MV-4-11 (cell line): ENCODE measurements around the gene RAX.

Experiments
- DNase-seq: peaks from one replicate; lab custom pipeline; 2025; lab: John Stamatoyannopoulos, UW

Gene RAX

DNA sequence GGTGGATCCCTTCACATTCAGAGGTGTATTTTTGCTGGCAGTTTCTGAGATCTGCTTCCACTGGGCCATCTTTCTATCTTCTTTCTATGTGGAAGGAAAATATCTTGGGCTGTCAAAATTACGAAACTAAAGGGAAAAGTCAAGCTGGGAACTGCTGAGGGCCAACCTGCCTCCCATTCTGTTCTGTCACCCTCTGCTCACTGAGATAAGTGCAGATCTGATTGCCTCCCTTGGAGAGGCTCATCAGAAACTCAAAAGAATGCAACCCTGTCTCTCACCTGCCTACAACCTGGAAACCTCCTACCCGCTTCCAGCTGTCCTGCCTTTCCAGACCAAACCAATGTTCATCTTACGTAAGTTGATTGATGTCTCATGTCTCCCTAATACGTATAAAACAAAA, 26.5 kb downstream of the RAX start:
- no peak for DNase-seq

DNA sequence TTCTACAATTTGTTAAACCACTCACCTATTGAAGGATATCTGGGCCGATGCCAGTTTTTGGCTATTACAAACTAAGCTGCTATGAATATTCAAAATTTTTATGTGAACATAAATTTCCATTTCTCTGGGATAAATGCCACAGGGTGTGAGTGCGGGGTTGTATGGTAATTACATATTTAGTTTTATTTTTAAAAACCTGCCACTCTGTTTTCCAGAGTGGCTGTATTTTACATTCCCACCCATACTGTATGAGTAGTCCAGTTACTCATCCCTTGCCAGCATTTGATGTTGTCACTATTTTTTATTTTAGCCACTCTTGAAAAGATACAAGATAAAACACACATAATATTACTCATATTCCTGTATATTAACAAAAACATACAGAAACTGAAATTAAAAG, 30.3 kb downstream of the RAX start:
- no peak for DNase-seq

DNA sequence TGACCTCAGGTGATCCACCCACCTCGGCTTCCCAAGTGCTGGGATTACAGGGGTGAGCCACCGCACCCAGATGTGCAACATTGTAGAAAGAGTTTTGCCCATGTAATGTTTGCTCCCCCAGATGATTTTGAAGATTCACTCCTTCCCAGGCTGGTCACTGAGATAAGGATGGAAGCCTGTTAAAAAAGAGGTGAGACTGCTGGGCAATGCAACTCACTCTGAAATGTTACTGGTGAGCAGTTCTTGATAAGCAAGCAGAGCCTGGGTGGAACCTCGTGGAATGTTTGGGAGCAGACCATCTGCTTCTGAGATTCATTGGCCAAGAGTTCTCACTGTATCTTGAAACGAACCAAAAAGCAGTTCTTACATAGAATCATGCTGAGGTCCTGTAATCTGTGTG, 33.6 kb downstream of the RAX start:
- DNase-seq, result no peak

DNA sequence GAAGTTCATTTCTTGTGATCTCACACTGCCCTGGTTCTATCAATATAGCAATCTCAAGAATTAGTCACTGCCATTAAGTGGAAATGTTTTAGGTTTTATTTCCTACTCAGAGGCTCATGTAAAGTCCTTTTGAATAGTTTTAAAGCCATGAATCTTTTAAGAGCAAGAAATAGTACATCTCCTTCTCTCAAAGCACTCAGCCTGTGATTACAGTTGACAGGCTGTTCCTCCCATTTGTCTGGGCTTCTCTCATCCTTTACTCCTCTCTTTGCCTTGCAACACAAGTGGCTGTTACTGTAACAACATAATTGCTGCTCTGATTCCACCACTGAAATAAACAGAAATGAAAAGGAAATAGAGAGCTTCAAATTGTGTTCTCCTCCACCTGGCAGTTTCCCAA, 34.9 kb downstream of the RAX start:
- DNase-seq, result no peak

DNA sequence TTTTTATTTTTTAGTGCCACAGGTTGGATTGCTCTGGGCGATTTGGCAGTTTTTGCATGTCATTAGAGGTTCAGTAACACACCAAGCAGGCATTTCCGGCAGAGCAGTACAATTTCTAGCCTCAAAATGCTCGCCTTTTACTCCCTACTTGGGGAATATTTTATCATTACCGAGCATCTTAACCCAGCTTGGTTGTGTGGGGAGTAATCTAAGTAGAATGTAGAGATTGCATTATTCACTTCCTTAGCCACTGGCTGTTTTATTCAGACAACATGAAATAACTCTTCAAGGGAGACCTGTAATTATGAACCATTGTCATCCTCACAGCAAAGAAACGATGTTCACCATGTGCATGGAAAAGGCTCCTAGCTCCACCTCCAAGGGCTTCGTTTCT, 40.2 kb downstream of the RAX start:
- DNase-seq, result no peak

DNA sequence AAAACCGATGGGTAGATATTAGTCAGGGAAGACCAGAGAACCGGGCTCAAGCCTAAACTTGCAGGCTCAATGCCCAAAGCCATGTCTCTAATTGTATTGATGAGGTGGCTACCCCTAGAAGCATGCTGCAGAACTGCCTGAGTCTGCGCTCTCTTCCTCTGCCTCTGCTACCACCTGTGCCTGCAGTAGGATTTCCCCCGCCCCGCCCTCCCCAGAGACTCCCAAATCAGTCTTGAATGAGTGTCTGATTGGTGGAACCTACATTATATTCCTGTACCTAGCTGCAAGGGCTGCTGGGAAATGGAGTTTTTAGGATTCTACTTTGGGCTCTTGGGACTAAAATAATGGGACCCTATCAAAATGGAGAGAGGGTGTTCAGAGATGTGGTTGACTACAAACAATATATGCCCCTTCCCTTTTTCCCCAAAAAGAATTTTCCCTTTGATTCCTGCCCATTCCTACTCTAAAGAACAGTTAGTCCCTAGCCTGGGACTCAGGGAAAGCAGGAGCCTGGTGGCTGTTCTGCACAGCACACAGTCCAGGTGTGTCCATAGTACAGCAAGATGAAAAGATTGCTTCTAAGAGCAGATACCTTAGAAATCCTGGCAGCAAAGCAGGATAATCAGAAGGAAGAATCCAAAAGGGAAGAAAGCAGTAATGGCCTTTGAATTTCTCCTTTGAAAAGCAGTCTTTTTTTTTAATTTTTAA, 40.8 kb downstream of the RAX start:
- no peak for DNase-seq

DNA sequence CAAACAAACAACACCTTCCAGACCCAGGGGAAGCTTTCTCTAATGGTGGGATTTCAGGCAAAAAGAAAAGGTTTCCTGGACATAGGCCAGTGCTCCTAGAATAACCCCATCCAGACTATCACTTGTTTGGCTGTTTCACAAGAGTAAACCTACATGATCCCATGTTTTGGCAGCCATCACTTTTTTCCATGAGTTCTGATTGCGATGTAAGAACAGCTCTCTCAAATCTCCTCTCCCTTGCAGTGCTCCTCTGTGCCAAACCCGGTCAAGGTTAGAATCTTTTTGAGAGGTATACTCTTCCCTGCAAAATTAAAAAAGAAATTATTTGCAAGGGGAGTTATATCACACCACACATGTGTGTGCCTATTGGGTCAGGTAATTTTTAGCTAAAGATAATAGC, 41.4 kb downstream of the RAX start:
- no peak for DNase-seq

DNA sequence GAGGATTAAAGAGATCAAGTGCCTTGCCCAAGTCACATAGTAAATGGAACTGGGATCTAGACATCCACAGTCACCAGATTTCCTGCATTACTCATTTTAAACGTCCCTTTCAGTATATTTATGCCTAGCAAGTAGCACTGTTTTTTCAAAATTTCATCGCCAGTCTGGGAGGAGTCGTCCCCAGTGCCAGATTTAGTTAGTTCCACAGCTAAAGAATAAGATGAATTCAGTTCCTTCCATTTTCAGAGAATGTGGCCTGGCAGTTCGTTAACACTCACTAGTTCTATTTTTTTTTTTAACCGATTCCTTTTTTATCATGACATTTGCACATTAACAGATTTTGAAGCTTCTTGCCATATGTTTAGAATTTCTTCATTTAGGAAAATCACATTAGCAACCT, 42.1 kb downstream of the RAX start:
- no peak for DNase-seq

DNA sequence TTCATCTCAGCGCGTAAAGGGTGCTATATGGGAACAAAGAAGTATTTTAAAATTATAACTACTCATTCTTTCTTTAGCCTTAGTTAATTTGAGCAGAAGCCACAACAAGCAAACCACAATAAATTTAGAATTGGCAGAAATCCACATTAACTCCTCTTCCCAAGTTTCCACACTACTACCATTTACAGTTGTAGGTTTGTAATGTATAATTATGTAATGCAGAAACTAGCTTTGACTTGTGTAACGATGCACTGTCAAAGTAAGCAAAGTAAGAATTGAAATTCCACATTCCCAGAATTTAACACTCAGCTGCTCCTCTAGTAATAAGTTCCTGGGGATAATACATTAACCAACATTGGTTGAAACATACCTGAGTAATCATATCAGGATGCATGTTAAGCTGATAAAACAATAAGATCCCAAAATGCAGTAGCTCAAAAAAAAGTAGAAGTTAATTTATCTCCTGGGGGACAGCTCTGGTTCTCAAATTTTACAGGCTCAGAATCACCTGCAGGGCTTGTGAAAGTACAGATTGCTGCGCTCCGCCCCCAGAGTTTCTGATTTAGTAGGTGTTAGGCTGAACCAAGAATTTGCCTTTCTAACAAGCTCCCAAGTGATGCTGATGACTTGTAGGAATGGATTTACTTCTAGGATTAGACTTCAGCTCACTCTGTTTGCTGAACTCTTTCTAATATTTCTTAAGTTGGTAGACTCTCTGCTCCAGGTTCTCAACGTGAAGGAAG, 43.4 kb downstream of the RAX start:
- no peak for DNase-seq

DNA sequence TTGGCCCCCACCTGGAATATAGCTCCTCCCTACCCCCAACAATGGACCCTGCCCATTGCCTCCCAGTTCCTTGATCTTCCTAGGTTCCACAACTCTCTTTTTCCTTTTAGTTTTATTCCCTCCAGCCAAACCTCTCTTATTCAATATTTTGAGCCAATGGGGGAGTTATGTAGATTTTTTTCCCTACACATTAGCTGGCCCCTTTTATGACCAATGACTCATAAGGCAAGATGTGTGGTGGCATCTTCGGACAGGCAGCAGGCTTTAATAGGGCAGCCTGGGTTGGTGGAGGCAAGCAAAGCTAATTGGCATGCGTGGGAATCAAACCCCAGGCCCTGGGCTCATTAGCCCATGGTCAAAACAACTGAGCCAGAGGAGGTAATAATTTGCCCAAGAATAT, 44.1 kb downstream of the RAX start:
- DNase-seq, result no peak

DNA sequence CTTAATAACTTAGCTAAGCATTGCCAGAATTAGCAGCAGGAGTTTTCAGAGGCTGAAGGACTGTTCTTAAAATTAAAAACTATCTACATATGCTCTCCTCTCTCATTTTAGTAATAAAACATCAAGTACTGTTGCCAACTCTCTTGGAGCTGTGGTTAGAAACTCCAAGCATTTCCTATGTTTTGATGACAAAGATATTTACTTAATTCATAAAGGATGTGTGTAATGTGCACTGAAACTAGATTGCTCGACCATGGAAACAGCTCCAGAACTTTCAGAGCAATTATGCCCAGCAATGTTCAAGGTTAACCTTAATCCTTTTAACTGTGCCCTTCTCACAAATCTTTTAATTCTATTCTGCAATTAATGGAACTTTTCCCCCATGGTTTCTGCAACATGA, 44.9 kb downstream of the RAX start:
- no peak for DNase-seq

DNA sequence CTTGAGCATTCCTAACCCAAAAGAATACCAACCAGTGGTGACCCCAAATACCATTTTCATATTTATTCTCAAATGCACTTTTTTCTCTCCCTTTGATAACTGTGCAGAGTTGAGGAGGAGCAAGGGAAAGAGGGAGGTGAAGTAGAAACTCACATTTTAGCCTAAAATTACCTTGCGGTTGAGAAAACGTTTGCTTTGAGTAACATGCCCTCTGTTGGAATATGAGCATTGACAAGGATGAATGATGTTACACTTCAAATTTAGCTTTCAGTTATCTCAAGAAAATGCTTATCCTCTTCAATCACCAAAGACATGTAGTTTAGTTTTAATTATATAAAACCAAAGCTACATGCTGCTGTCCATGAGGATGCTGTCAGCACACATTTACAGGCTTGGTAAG, 50.9 kb downstream of the RAX start:
- no peak for DNase-seq

DNA sequence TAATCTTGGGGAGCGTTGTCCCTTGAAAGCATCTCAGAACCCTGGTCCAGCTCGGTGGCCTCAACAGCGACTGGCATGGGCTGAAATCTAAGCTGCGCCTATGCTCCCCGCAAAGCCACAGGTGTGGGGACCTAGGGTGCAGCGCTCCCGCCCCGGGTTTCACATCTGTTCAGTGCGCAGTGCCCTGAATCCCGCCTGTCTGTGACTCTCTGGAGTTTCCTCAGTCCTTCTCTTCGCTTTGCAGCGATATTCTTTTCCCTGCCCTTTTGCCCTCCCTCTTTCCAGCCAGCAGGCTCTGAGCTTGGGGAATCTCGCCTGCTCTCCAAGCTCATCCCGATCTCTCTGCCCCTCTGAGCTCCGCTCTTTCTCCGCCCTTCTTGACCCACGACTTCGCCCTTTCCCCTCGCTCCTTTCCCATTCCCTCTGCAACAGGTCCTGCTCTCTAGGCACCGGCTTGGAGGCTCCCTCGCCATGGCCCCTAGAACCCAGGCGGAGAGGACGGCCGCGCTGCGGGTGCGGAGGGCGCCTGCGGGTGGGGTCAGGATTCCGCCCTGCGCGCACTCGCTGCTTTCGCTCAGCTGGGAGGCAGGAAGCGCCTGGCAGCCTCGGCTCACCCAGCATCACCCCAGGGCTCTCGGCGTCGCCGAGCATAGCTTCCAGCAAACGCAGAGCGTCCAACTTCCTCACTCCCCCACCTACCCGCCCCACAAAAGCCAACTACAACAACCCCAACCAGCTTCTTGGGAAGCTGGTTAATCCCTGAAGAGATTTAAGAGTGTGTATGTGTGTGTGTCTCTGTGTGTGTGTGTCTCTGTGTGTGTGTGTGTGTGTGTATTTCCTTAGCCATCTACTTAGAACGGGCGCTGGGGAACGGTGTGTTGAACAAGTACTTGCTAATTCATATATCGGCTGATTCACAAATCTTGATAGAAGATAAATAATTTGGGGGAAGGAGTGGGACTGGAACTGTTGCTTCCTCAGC, 52.2 kb downstream of the RAX start:
- DNase-seq, result no peak

DNA sequence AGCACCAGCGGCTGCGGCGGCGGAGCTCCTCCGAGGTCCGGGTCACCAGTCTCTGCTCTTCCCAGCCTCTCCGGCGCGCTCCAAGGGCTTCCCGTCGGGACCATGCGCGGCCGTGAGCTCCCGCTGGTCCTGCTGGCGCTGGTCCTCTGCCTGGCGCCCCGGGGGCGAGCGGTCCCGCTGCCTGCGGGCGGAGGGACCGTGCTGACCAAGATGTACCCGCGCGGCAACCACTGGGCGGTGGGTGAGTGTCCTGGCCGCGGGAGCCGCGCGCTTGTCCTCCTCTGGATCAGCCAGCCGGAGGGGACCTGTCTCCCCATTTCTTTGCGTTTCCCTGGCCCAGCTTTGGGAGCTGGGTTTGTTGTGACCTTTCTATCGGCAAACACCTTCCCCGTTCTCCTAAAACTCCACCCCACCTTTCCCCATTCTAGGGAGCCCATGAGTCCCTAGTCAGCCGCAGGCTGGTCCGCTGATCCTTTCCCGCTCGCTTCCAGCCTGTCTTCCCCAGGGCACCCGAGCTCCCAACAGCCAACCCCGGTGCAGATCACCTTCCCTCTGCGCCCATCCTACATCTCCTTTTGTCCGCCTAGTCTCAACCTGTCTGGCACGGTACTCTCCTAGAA, 53.0 kb downstream of the RAX start:
- no peak for DNase-seq

DNA sequence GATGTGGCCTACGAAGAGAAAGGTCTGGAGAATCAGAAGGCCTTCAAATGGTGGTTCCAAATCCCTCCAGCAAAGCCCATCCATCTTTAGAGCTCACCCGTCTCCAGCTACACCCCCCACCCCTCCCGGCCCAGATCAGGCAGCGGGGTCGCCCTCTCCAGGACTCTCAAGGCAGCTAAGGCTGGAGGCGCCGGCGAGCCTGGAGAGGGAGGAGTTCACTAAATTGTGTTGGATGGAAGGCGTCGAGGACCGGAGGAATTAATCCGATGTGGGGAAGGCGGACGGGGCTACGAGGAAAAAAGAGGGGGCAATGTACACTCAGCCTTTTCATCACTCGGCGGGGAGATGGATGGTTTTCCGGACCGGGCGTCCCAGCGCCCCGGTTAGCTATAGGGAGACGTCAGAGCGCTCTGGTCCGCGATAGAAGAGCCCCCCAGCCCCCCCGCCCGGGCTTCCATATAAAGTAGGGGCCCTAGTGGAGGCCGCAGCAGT, 53.5 kb downstream of the RAX start, which contains the start of gene GRP:
TSS of gene GRP (plus strand) at position 487 of the 492 bp plus-strand sequence. CDS start 108 bp downstream, outside the sequence.
- no peak for DNase-seq

DNA sequence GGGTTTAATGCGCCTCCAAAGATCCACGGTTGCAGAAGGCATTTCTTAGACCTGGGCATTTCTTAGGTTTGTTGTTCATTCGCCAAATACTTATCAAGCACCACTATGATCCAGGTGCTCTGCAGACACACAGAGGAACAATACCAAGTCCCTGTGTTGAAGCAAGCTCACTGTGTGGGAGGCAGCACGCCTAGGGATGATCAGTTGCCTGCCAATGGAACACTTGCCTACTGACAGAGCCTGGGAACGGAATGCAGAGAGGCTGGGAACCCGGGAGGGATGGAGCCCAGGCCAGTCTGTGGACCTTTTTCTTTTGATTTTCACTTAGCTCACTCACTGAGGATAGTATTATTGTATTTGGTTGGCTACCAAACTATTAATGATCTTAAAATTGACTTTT, 55.2 kb downstream of the RAX start:
- DNase-seq, result no peak
